Stimulated activated CD4-positive, alpha-beta T cell treated with anti-CD3 and anti-CD28 coated beads, Interleukin-4, amount 100 ng/mL, for 4 hours (primary cell): Measurements from ENCODE around the gene SRP68.
"Not testable (repeated sequence)": the region's sequence is repeated elsewhere in the genome, so short reads cannot be mapped to it uniquely, and the experiment has no call there.

Experiments used
- DNase-seq, 2 experiments: peaks; one replicate each; pipeline ENCODE4 v3.0.0-alpha.2; 2020

The SRP68 gene

DNA sequence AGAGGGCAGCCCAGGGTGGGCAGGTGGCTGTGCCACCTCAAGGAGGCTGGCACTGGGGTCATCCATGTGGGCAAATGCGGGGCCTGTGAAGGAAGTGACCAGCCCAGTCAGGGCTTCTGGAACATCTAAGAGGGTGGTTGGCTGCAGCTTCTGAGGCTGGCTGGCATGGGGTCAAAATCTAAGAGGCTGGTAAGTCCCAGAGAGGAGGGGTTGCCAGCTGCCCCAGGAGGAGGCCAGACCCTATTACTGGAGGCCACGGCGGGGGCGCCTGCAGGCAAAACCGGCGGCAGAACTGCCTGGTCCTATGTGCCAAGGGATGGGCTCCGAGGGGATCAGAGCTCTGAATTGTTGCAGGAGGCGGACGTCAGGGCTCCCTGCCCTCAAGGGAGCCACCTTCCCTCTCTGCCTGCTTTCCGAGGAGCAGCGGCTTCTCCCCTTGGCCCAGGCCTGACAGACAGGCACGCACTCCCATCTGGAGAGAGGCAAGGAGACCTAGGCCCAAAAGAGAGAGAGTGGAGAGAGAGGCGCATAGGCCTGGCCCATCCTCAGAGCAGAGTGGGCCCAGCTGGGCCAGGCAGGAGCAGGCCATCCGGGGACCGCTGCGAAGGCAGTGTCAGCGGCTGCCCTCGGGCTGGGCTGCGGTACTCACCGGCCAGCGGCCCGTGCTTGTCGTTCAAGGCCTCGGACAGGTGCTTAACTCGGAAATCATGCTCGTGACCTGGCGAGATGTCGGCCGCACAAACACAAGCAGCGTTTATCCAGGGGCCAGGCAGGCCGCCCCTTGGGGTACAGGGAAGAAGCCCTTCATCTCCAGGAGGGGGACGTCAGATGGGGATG lies 17.6 kb upstream of the SRP68 start:
- DNase-seq: no peak

DNA sequence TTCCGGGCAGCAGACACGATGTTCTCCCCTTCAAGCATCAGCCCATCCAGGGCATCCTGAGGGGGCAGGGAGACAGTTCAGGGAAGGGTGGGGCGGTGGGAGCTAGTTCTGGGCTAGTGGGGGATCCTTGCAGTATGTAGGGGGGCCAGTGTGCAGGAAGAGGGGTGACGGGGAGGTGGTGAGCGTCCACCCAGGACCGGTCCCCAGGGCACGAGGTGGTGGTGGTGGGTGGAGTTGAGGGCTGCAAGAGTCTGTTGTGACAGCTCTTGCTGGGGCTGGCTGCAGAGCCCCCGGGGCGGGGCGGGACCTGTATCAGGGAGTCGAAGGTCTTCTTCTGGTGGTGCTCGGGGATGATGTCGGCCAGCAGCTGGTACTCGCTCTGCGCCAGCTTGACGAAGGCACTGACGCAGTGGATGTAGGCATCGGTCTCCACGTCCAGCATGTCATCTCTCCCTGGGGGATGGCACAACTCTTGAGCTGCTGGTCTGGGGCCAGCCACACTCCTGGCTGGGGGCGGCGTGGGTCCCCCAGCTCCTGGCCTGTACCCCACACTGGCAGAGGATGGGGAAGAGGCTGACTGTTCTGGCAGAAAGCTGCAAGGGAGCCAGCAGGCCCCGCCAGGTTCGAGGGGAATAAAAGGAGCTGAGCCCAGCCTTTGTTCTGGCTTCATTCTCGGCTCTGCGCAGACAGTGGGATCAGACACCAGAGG lies 16.7 kb upstream of the SRP68 start:
- DNase-seq: no peak

DNA sequence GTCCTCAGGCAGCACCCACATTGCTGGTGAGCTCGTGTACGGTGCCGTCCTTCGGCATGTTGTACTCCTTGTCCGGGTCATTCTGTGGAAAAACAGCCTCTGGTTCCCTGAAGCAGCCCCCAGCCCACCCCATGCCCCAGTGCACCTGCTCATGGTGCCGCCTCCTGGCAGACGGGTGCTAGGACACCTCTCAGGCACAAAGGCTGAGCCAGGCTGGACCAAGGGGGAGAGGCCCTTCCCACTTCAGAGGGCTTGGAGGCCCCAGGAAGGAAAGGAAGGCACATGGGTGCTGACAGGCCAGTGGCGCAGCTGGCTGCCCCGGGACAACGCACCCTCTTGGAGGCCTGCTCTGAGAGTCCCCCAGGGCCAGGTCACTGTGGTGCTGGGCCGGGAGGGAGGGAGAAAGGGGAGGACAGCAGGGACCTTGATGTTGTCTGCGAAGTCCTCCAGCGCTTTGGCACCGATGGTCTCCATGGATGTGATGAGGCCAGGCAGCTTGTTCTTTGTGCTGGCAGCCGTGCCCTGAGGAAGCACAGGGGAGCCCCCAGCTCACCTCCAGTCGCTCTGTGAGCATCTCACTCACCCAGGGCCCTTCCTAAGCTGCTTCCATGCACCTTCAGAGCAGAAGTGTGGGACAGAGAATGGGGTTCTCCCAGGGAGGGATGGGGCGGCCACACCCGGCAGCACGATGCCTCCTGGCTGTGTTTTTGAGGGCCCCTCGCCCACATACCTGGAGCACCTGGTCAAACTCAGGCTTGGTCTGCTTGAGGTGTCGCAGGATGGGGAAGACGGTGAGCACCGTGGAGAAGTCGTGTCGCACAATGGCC lies 15.9 kb upstream of the SRP68 start:
- DNase-seq: no peak

DNA sequence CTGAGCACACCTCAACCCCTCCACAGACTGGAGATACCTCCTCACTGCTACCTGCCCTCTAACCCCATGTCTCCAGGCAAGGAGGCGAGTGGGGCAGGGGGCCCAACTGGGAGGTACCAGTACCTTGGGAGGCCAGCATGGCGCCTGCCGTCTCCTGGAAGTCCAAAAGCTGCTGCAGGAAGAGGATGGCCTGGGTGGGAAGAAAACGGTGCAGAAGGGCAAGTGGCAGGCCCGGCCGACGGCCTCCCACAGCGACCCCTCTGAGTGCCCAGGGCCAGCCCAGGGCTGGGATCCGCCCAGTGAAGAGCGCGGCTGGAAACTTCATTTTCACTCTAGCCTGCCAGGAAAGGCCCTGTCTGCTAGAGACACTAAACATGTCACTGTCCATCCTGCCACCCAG lies 15.2 kb upstream of the SRP68 start:
- no peak for DNase-seq

DNA sequence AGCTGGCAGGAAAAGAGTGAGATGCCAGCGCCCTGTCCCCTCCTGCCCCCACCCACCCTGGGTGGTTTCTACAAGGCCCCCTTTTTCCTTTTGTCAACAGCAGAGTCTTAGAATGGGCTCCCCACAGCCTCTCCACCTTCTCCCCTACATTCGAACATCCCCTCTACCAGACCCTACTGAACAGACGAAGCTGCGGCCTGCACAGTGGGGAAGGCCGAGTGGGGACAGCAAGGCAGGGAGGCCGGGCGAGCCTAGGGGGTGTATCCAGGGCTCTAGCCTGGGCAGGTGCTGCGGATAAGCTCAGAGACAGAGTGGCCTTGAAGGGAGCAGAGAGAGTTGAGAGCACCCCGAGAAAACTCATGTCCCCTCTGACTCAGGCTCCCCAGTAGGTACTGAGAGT lies 14.1 kb upstream of the SRP68 start:
- no peak for DNase-seq

DNA sequence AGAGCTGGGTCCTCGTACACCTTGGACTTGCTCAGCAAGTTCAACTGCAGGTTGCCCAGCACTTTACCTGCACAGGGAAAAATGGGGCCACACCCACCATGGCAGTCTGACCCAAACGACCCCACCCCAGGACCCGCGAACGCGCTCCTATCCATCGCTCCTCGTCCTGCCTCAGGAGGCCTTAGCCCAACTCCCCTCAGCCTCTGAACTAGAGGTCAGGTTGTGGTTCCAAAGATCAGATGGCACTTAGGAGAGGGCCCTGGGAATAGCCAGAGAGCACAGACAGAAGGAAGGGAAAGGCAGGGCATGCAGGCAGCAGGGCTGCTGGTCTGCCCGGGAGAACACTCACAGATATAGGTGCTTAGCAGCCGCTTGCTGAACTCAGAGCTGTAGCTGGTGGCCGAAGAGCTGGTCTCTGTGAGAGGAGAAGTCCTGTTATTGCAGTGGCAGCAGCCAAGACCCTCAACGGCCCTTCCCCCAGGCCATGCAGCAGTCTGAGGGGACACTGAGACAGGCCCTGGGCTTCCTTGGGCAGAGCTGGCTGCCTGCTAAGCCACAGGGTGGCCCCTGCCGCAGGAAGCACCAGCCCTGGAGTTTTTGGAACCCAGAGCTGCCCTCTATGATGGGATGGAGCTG lies 13.5 kb upstream of the SRP68 start:
- DNase-seq: no peak

DNA sequence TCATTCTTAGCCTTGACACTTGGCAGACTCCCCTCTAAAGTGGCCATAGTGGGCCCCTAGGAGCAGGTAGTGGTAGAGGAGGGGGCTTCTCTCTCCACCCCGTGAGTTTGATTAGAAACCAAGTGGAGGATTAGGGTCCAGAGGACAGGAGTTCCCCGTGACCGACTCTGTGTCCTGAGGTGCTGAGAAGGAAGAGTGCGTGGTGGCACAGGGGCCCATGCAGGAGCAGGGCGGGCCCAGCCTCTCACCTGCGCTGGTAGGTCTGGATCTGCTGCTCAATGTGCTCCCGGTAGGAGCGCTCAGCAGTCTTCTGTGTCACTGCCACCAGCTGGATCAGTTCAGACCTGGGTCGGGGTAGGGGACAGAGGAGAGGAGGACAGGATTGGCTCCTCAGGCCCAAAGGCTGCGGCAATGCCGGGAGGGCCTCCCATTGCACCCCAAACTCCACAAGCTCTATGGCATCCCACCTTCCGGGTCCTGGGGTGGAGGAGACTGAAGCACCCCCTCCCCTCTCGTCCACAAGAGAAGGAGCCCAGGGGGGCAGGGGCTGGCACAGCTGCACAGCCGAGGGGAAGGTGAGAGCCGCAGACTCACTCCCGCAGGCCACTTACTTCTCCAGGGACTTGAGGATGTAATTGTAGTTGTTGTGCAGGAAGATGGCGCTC lies 12.9 kb upstream of the SRP68 start:
- no peak for DNase-seq

DNA sequence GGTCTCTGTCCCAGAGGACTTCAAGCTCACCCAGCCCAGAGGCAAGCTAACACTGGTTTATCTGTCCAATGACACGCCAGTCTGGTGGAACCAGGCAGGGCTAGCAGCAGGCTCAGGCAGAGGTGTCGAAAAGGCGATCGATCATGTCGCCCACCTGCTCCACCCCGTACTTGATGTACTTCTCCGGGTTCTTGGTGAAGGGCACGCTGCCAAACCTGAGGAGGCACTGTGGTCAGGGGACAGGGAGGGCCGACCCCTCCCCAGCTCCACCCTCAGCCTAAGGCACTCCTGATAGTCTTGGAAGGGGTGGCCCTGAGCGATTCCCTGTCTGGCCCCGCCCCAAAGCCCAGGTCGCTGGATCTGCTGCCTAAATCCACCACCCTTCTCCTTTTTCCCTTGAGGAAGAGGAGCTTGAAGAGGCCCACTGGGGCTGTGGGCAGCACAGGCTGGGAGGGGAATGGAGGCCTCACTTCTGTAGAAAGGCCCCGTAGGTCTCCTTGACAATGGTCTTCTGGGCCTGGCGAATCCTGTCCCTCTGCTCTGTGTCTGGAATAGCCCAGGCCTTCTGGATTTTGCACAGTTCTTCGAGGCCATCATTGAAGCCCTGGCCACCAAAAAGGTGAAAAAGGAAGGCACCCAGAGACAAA lies 11.3 kb upstream of the SRP68 start:
- no peak for DNase-seq

DNA sequence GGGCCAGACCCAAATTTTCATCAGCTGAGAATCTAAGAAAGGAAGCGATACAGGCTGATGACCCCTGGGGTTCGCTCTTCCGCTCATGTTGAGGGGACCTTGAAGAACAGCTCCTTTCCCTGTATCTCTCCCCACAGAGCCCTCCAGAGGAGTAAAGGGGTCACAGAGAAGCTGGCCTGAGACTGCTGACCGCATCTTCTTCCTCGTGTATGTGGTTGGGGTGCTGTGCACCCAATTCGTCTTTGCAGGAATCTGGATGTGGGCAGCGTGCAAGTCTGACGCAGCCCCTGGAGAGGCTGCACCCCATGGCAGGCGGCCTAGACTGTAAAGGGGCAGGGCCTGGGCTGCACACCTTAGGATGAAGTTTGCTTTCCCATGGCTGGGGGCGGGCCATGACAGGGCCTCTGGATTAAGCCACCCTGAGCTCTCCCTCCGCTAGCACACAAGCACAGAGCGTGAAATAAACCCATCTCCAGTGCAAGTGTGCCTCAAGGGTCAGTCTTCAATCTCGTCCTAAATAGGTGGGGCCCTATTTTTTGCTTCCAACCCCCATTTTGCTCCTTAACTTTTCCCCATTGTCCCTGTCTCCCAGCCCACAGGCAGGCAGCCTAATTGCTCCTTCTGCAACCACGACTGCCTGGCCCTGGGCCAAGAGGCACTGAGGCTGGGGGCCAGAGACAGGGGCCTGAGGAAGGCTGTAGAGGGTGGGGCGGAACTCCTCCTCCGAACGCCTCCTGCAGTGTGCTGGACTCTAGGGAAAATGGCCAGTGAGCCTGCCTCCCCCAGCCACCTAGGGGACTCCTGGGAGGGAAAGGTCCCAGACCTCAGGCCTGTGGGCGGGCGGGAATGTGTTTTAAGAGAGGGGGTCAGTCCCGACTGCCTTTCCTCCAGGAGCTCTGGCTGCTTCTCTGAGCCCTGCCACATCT lies 10.3 kb upstream of the SRP68 start:
- no peak for DNase-seq

DNA sequence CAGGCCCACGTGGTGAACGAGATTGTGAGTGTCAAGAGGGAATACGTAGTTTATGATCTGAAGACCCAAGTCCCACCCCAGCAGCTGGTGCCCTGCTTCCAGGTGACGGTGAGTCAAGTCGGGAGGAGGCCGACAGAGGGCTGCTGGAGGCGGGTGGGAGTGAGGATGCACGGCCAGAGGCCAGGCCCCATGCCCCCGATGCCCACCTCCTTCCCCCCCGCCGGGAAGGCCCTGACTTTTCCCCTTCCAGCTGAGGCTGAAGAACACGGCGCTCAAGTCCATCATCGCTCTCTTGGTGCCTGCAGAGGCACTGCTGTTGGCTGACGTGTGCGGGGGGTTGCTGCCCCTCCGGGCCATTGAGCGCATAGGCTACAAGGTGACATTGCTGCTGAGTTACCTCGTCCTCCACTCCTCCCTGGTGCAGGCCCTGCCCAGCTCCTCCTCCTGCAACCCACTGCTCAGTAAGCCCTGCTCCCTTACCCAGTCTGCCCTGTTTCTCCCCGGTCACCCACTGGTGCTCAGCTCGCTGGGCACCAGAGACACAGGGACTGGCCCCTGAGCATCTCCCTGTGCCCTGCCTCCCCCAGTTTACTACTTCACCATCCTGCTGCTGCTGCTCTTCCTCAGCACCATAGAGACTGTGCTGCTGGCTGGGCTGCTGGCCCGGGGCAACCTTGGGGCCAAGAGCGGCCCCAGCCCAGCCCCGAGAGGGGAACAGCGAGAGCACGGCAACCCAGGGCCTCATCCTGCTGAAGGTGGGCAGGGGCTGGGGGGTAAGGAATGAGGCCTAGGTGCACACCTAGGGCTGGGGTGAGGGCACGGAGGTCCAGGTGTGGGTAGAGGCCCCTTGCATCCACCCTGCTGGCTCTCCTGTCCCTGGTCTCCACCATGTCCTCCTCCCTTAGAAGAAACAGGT lies 9.2 kb upstream of the SRP68 start:
- DNase-seq: no peak

DNA sequence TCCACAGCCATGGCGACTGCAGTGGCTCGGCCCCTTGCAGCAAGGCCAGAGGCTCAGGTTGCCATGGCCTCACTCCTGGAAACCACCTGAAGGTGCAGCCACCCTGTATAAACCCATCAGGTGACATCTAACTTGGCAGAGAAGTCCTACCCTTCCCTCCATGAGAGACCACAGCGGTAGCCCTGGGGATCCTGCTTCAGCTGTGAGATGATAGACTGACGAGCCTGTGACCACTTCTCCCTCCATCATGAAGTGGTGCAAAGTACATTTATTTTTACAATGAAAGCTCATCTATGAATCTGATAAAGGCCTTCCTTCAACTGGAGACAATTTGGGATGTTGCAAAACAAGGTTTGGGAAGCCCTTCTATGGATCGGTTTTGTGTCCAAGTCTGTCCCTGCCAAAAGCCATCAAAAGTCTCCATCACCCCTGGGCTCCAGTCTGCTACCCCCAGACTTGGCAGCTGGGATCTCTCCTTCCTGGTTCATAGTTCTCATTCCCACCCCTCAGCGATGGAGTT lies 8.5 kb upstream of the SRP68 start:
- DNase-seq: no peak

DNA sequence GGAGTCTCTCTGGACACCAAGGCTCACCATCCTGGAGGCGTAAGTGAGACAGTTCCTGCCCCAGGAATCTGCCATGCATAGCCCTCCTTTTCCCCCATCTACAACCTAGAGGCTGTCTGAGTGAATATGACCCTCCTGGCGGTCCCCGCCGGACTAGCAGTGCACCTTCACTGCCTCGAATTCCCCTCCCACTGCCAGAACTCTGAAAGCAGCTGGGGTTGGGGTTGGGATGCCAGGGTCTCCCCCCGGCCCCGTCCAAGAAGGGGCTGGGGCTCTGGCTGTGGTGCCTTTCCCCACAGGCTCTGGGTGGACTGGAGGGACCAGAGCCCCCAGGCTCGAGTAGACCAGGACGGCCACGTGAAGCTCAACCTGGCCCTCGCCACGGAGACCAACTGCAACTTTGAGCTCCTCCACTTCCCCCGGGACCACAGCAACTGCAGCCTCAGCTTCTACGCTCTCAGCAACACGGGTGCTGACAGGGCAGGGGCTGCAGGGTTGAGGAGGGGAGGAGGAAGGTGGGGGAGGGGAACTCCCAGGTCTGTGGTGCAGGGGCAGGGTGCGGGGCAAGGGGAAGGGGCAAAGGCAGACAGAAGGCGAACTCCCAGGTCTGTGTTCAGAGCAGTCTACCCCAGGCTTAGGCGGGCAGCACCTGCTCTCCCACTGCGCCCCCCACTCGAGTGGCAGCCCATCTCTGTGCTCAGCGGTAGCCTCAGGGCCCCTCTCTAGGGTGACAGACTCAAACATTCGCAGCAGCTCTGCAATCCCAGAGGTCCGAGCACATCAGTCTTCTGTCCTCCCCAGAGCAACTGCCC lies 7.8 kb upstream of the SRP68 start:
- no peak for DNase-seq

DNA sequence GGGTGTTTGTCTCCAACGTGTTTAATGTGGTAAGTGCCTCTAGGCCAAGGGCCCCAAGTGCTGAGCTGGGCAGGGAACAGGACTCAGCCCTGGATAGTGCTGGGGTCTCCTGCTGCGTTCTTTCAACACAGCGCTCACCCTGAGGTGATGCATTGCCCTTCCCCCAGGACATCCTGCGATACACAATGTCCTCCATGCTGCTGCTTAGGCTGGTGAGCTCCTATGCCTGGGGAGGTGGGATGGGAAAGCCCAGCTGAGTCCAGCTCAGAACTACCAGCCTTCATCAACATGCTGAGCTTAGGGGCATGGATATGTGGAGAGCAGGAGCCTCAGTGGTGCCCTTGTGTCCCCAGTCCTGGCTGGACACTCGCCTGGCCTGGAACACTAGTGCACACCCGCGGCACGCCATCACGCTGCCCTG lies 7.2 kb upstream of the SRP68 start:
- DNase-seq: no peak

DNA sequence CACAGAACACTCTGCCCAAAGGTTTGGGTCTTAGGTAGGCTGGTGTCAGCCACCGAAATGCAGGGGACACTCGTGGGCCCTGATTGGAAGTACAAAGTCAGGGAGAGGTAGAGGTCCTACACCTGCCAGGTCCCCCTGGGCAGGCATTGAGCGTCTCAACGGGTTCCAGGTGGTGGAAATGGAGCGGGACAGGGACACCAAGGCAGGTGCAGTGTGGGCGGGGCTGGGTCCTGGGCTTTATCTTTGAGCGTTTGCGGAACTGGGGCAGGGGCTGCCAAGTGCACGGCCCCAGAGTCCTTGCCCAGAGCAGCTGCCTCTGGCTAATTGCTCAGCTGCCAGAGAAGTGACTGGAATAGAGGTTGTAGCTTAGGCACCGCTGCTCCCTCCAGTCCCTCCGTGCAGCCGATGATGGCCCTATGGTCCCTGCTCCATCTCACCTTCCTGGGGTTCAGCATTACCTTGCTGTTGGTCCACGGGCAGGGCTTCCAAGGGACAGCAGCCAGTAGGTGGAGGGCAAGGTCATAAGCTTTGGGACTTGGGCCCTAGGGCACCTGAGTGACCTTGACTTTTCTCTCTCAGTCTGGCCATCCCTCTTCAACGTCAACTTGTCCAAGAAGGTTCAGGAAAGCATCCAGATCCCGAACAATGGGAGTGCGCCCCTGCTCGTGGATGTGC lies 6.7 kb upstream of the SRP68 start, which contains the start of gene ZACN:
Gene ZACN (plus strand): TSS at position 323 of the 675 bp plus-strand sequence. CDS start 83 bp downstream, at position 406.
- DNase-seq: no peak

DNA sequence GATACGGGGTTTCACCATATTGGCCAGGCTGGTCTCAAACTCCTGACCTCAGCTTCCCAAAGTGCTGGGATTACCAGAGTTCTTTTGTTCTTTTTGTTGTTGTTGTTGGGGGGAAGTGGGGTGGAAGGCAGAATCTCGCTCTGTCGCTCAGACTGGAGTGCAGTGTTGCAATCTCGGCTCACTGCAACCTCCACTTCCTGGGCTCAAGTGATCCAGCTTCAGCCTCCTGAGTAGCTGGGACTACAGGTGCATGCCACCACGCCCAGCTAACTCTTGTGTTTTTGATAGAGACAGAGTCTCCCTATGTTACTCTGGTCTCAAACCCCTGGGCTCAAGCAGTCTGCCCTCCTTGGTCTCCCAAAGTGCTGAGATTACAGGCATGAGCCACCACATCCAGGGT lies 6.1 kb upstream of the SRP68 start:
- DNase-seq: not testable (repeated sequence)

DNA sequence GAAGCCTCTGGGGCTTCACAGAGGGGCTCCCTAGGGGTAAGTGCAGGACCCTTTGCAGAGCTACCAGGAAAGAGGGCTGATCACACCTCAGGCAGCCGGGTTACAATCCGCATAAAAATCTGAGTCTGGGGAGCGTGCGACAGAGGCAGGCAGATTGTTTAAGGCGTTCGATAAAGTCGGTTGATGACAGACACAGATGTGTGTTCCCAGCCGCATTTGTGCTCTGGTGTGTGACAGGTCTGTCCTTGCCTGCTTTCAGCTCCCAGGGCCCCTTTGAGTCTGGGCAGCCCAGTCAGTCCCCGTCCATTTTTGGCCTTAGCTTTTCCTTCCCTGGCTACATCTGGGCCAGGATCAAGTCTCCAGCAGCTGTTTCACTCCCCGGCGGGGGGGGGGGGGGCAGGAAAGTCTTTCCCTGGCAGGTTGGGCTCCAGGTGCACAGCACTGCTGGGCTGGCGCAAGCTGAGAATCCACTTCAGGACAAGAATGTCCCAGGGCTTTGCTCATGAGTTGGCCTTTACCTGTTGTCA lies 5.3 kb upstream of the SRP68 start:
- DNase-seq: no peak
